Fibroblast of mammary gland (primary cell): ENCODE data around the gene MARCHF3.
"Not testable (repeated sequence)": the region's sequence is repeated elsewhere in the genome, so short reads cannot be mapped to it uniquely, and the experiment has no call there.

Experiments
- DNase-seq: peaks from one replicate; pipeline ENCODE4 v3.0.0-alpha.2; 2010; ENCODE audit warnings: low read depth
- H3K4me3 ChIP-seq: 2 replicates; pipeline ENCODE4 v1.5.1; 2011; ENCODE audit warnings: low read depth, mild to moderate bottlenecking, low read length, moderate library complexity; ENCODE audit not compliant: control insufficient read depth
- CTCF ChIP-seq: conservative IDR thresholded peaks from 2 replicates; pipeline ENCODE4 v1.5.1; 2011; ENCODE audit warnings: low read depth, low read length, inconsistent platforms; ENCODE audit not compliant: control insufficient read depth, insufficient read depth

The MARCHF3 gene

GRCh38 chr5:126900796-126901195 lies 129.6 kb downstream of the MARCHF3 start:
- no peak overlapping the region for H3K4me3 ChIP-seq
- no peak for DNase-seq
- no peak for TF ChIP-seq CTCF

- H3K4me3 ChIP-seq, result no peak overlapping the region
- no peak for TF ChIP-seq CTCF
- no peak for DNase-seq
Measured at GRCh38 chr5:126899476-126899875, 130.9 kb downstream of the MARCHF3 start.

GRCh38 chr5:126897851-126898630 lies 132.3 kb downstream of the MARCHF3 start:
- no peak for DNase-seq
- TF ChIP-seq CTCF, result no peak
- no peak overlapping the region for H3K4me3 ChIP-seq

GRCh38 chr5:126896170-126896702 lies 134.1 kb downstream of the MARCHF3 start:
- TF ChIP-seq CTCF, result no peak
- DNase-seq, result no peak
- H3K4me3 ChIP-seq, result no peak overlapping the region

GRCh38 chr5:126895712-126896111 lies 134.6 kb downstream of the MARCHF3 start:
- H3K4me3 ChIP-seq, result not testable (repeated sequence)

GRCh38 chr5:126890414-126890813 lies 139.9 kb downstream of the MARCHF3 start:
- H3K4me3 ChIP-seq, DNase-seq: not testable (repeated sequence)

More at GRCh38 chr5:126895712-126896111, 134.6 kb downstream of the MARCHF3 start:
- not testable (repeated sequence) for DNase-seq

GRCh38 chr5:126888175-126888574 lies 142.2 kb downstream of the MARCHF3 start:
- no peak overlapping the region for H3K4me3 ChIP-seq
- no peak for TF ChIP-seq CTCF
- DNase-seq, result no peak
